HL-60/S4 treated with phorbol 12-myristate 13-acetate at 8.2 ng/mL for 4 days and 3 days (cell line): ENCODE results near the gene CASP9.
"Not testable (repeated sequence)": the region's sequence is repeated elsewhere in the genome, so short reads cannot be mapped to it uniquely, and the experiment has no call there.

Experiments
- in situ Hi-C: fragments of 300-500 bp; cut with MboI; formaldehyde crosslinking; loops from 2 replicates; pipeline ENCODE4 v1.15.0; 2022; ENCODE audit warnings: low sequenced_read_pairs

The CASP9 gene

GRCh38 chr1:15526021-15526489 is 2.0 kb upstream of the CASP9 start:
- in situ Hi-C loops = no loop called here

DNA sequence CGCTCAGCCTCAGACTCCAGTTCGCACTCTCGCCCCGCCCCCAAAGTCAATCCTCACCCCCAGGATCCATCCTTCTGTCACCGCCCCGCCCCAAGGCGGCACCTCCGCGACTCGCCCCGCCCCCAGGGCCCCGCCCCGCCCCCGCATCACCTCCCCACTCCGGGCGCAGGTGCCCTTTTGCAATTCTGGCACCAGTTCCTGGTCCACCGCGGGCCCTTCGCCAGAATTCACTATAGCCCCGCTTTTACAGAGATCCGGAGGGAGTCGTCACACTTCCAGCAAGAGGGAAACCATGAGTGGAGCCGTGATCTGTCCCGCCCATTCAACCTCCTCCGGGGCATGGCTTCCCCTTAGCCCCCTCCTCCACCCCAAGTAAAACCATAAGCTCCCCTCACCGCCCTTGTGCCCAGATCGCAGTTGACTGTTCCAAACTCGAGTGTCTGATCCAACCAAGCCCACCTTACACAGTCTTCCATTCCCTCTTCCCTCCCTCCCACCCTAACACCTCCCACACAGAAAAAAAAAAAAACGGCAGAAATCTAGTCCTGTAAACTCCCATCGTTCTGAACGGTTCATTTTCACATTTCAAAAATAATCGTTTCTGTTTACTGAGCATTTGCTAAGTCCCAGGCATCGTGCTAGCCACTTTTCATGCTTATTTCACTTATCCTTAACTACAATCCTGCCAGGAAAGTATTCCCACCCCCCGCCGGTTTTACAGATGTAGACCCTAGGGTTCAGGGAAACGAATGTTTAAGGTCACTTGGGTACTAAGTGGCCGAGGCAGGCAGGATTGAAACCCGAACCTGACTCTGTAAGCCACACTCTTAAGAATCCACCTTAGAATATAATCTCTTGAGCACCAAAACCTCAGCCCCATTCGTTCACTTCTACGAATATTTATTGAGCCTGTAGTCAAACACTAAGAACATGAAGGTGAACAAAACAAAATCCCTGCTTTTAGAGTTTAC is 1.3 kb upstream of the CASP9 start:
- in situ Hi-C loops = no loop called here

DNA sequence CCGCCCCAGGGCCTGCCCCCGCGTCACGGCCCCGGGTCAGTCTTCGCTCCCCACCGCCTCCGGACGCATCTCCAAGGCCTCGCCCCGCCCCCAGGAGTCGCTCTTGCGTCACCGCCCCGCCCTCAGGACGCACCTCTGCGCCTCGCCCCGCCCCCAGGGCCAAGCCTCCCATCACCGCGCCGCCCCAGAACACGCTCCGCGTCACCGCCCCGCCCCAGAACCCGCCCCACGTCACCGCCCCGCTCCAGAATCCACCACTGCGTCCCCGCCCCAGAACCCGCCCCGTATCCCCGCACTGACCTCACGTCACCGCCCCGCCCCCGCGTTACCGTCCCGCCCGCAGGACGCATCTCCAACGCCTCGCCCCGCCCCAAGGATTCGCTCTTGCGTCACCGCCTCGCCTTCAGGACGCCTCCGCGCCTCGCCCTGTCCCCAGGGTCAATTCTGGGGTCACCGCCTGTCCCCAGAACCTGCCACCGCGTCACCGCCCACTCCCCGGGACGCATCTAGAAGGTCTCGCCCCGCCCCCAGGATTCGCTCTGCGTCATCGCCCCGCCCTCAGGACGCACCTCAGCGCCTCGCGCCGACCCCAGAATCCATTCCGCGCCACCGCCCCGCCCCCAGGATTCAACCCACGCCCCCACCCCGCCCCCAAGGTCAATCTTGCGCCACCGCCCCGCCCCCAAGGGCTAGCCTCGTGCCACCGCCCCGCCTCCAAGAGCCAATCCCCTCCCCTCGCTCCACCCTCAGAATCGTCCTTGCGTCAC is 451 bp upstream of the CASP9 start:
- in situ Hi-C loops = no loop called here

DNA sequence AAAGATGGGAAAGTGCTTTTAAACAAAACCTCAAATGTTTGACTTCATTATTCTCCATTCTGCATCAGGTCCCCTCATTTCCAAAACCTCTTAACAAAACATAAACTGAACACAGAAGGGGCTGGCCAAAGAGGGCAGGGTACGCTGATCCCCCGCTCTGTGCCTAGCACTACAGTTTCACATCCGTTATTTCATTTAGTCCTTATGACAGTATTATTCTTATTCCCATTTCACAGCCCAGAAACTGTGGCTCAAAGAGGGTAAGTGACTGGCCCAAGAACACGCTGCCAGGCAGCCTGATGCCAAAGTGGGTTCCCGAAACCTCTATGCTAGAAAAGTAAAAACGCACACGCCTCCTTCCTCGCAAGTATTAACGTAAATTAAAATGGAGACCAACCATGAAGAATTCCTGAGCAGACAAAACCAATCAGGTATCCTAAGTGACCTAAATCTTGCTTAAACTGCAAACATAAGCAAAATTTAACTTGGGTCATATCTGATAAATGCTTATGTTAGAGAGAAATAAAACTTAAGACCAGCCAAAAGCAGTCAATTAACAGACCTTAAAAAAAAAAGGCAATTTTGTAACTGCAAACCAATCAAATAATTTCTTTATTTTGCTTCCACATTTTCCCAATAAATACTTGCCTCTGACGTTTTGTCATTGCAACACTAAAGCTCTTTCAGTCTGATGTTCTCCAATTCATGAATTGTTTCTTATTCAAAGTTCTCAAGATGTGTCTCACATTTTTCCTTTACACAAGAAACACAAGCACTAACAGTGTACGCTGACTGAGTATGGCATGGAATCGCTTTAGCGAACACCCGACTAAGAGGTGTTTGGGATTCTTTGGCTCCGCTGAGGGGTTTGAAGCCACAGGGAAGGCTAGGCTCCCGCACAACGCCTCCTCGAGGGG is 653 bp downstream of the CASP9 start:
- in situ Hi-C loops = no loop called here

GRCh38 chr1:15522551-15522950 is 1.5 kb downstream of the CASP9 start:
- in situ Hi-C loops = no loop called here

- in situ Hi-C loops = not testable (repeated sequence)
These were observed 2.7 kb downstream of the CASP9 start for GRCh38 chr1:15521206-15521906.

DNA sequence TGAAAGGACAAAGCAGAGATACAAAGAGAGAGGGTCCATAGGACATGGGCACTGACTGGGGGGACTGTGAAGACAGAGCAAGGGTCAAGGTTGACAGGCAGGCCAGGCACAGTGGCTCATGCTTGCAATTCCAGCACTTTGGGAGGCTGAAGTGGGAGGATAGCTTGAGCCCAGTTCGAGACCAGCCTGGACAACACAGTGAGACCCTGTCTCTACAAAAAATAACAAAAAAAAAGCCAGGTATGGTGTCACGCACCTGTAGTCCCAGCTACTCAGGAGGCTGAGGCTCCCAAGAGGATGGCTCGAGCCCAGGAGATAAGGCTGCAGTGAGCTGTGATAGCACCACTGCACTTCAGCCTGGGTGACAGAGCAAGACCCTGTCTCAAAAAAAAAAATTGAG is 4.4 kb downstream of the CASP9 start:
- in situ Hi-C loops = no loop called here

DNA sequence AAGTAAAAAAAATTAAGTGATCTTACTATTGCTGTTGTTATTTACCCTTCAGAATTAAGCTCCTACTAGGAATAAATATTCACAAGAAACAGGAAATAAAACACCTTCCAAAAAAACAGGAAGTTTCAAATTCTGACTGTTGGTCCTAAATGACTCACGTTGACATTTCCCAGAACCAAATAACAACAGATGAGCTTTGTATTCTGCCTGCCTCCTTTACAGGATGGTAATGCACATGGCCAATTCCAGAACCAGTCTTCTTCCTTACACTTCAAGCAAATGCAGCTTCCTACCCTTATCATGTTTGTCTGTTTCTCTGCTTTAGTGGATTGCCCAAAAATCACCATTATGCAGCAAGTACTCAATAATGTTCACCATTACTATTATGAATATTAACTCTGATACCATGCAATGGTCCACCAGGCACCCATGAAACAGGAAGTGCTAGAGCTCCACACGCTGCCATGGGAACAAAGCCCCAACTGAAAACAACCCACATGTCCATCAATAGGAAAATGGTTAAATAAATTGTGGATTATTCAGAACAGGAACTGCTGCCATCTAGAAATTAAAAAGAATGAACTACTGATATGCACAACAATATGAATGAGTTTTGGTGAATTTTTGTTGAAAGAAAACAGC is 8.9 kb downstream of the CASP9 start:
- in situ Hi-C loops = no loop called here

GRCh38 chr1:15514557-15514956 is 9.5 kb downstream of the CASP9 start:
- in situ Hi-C loops = not testable (repeated sequence)

- in situ Hi-C loops = no loop called here
These were observed 10.1 kb downstream of the CASP9 start for GRCh38 chr1:15513919-15514318.

DNA sequence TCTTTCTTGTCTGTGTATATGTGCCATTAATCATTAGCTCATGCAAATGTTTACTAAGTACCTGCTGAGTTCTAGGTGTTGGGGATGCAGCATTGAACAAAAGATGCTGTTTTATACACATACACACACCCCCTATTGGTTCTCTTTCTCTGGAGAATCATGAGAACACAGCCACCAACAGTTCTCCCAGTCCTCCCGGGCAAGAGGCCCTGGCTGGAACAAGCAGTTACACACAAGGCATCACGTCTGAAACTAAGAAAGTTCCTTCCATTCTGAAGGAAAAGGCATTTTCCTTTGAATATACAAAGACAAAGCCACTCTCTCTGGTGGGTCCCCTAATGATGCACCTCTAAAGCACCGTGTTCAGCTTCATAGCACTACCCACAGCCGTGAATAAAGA is 10.8 kb downstream of the CASP9 start:
- in situ Hi-C loops = no loop called here

DNA sequence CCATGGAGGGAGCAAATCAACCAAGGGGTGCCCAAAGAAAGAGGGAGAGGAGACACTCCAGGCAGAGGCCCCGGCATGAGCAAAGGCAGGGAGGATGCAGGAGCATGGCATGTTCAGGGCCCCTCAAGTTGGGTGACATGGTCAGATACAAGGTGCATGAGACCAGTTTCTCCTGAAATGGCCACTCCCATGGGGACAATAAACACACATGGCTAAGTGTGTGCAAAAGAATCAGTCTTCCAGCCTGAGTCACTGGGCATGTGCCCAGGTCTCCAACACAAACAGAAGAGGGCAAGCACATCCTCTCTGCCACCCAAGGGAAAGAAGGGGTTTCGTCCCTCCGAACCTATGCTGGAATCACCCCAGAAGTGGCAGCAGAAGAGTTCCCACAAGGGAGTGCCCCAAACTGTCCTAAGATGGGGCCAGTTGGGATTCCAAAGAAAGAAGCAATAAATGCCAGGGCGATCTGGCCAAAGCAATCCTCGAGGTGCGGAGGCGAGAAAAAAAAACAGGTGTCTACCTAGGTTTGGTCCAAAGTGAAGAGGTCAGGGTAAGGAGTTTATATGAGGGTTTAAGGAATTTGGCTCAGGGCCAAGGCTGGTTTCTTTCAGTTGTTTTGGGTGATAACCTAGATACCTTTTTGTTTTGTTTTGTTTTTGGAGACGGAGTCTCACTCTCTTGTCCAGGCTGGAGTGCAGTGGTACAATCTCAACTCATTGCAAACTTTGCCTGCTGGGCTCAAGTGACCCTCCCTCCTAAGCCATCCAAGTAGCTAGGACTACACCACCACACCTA is 13.2 kb downstream of the CASP9 start:
- in situ Hi-C loops = no loop called here

- in situ Hi-C loops = no loop called here
These were observed 14.4 kb downstream of the CASP9 start for GRCh38 chr1:15509586-15509985.

GRCh38 chr1:15508700-15509487 is 15.1 kb downstream of the CASP9 start:
- in situ Hi-C loops = no loop called here

GRCh38 chr1:15507278-15507677 is 16.7 kb downstream of the CASP9 start:
- in situ Hi-C loops = no loop called here

DNA sequence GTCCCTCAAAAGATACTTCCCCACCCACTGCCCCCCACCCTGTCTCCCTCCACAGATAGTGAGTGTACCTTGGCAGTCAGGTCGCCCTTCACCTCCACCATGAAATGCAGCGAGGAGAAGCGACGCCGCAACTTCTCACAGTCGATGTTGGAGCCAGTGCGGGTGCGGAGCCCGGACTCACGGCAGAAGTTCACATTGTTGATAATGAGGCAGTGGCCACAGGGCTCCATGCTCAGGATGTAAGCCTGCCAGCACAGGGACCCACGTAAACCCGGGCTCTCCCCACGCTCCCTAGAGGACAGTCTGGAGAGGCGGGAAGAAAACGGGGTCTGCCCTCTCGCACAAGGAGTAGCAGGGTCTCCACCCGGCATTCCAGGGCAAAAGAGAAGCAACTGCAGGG is 17.2 kb downstream of the CASP9 start:
- in situ Hi-C loops = no loop called here

- in situ Hi-C loops = no loop called here
These were observed 19.6 kb downstream of the CASP9 start for GRCh38 chr1:15504436-15504835.
